K562 (cell line): ENCODE data around the gene NME7. TPM values are rescaled to one million over a fixed set of nuclear protein-coding genes. Genes with fewer than 3 reads are reported as not detected.

ENCODE experiments used
- ARID4B ChIP-seq: sonication (generic); formaldehyde crosslinking; IDR thresholded peaks from 2 replicates; pipeline ENCODE4 v1.8.0; 2022; ENCODE audit warnings: mild to moderate bottlenecking, missing genetic modification reagents
- DIDO1 ChIP-seq: fragments of 450-650 bp; IDR thresholded peaks from 2 replicates; pipeline ENCODE4 v1.6.1; 2016; ENCODE audit warnings: low read depth, missing biosample characterization, missing genetic modification characterization
- NFXL1 ChIP-seq: fragments of 450-650 bp; formaldehyde crosslinking; IDR thresholded peaks from 2 replicates; pipeline ENCODE4 v1.4.0; 2021; ENCODE audit warnings: mild to moderate bottlenecking
- POLR3G ChIP-seq: IDR thresholded peaks from 2 replicates; pipeline ENCODE4 v1.6.1; 2011; ENCODE audit not compliant: insufficient read length, insufficient replicate concordance; ENCODE audit errors: extremely low read depth
- REST ChIP-seq, 2 experiments: fragments of 450-650 bp; formaldehyde crosslinking in 1 of 2; IDR thresholded peaks; 2 replicates each; pipeline versions ENCODE4 v1.4.0 to v1.6.1; 2014 to 2020; ENCODE audit warnings: mild to moderate bottlenecking in 2 of 2, borderline replicate concordance in 1 of 2, low read depth in 1 of 2
- SRSF9 ChIP-seq: fragments of 200-400 bp; formaldehyde crosslinking; IDR thresholded peaks from 2 replicates; pipeline ENCODE4 v1.6.1; 2017; ENCODE audit warnings: low read depth, low read length, borderline replicate concordance
- SUPT5H ChIP-seq: fragments of 450-650 bp; IDR thresholded peaks from 2 replicates; pipeline ENCODE4 v1.6.1; 2016
- TFE3 ChIP-seq: fragments of 450-650 bp; formaldehyde crosslinking; IDR thresholded peaks from 2 replicates; pipeline ENCODE4 v1.4.0; 2020; ENCODE audit warnings: mild to moderate bottlenecking, mixed read lengths
- ZNF561 ChIP-seq: fragments of 450-650 bp; formaldehyde crosslinking; conservative IDR thresholded peaks from 2 replicates; pipeline ENCODE4 v1.4.0; 2020; ENCODE audit warnings: mild to moderate bottlenecking, moderate library complexity
- ZNF655 ChIP-seq: fragments of 250-450 bp; sonication (Bioruptor Pico); IDR thresholded peaks from 2 replicates; pipeline ENCODE4 v1.5.0; 2021
- polyA plus RNA-seq, 8 experiments: library from polyadenylated mRNA; depleted of rRNA in 4 of 8; stranded (reverse) in 5 of 8; unstranded in 3 of 8; fragments of >200 nt; fragmentation: Nextera tagmentation in 2 of 8; fragmentation: Illumina TruSeq in 1 of 8; extraction: Ambion mirVana in 2 of 8; extraction: Trizol in 1 of 8; gene quantifications; 2 replicates each; pipeline versions ENCODE4 v1.2.1 to v1.2.3, GENCODE V29; 2011 to 2014; ENCODE audit warnings: inconsistent platforms in 1 of 8, missing spikeins in 1 of 8
- total RNA-seq, 7 experiments: library from RNA; depleted of rRNA in 6 of 7; stranded (reverse); fragments of >200 nt in 6 of 7; fragmentation: Illumina TruSeq in 2 of 7; extraction: Trizol in 2 of 7; gene quantifications; 2 replicates each; pipeline versions ENCODE4 v1.2.1 to v1.2.3, GENCODE V29; 2011 to 2021; ENCODE audit warnings: low replicate concordance in 1 of 7

NME7 gene
- total and polyA plus RNA-seq, 9 of the 15 experiments (the other 6 are each of a cell fraction or from before 2014, with no cell fraction given): 7.9 to 43.2 (median 23.9) TPM

- peak; percentile 100 for TF ChIP-seq REST (IDR thresholded peaks at IDR 0.05; ENCODE audit: borderline replicate concordance)
- no peak for TF ChIP-seq REST (CRISPR knock-in tag; IDR thresholded peaks at IDR 0.05; ENCODE audit: low read depth)
- no peak for TF ChIP-seq SRSF9
- TF ChIP-seq ZNF561 (CRISPR knock-in tag): no peak
- TF ChIP-seq ZNF655 (CRISPR knock-in tag): no peak
- TF ChIP-seq POLR3G: no peak
- TF ChIP-seq NFXL1 (CRISPR knock-in tag): no peak
- no peak for TF ChIP-seq DIDO1 (tag)
- no peak for TF ChIP-seq ARID4B (CRISPR knock-in tag)
- TF ChIP-seq SUPT5H: no peak
- TF ChIP-seq TFE3: no peak
Observed at GRCh38 chr1:169309178-169310166, 58.1 kb downstream of the NME7 start (continued).
